Smooth muscle cell (in vitro differentiated cells): Measurements from ENCODE around the gene EPB41L4B. TPM values are rescaled to one million over a fixed set of nuclear protein-coding genes. Genes with fewer than 3 reads are reported as not detected.

ENCODE experiments used
- DNase-seq: peaks from one replicate; lab custom pipeline; 2025; ENCODE audit not compliant: unreplicated experiment; lab: John Stamatoyannopoulos, UW
- H2AFZ ChIP-seq: fragments of 200-600 bp; sonication (generic); 2 replicates; pipeline ENCODE4 v1.6.0; 2016; ENCODE audit warnings: antibody characterized with exemption, low read depth, mild to moderate bottlenecking
- H3F3A ChIP-seq: fragments of 200-600 bp; sonication (generic); 2 replicates; pipeline ENCODE4 v1.6.0; 2017; ENCODE audit warnings: antibody characterized with exemption, low read depth
- H3K27ac ChIP-seq: fragments of 200-600 bp; sonication (generic); 2 replicates; pipeline ENCODE4 v1.5.1; 2016; ENCODE audit warnings: low read depth, mild to moderate bottlenecking
- H3K27me3 ChIP-seq: fragments of 200-600 bp; sonication (generic); 2 replicates; pipeline ENCODE4 v1.6.1; 2016; ENCODE audit warnings: low read depth, mild to moderate bottlenecking
- H3K36me3 ChIP-seq: fragments of 200-600 bp; sonication (generic); 2 replicates; pipeline ENCODE4 v1.5.1; 2016; ENCODE audit warnings: low read depth
- H3K4me1 ChIP-seq: fragments of 200-600 bp; sonication (generic); 2 replicates; pipeline ENCODE4 v1.5.1; 2016; ENCODE audit warnings: low read depth
- H3K4me2 ChIP-seq: fragments of 200-600 bp; sonication (generic); 2 replicates; pipeline ENCODE4 v1.6.0; 2016; ENCODE audit warnings: mild to moderate bottlenecking
- H3K4me3 ChIP-seq: fragments of 200-600 bp; sonication (generic); 2 replicates; pipeline ENCODE4 v1.5.1; 2016; ENCODE audit warnings: mild to moderate bottlenecking
- H3K79me2 ChIP-seq: fragments of 200-600 bp; sonication (generic); 2 replicates; pipeline ENCODE4 v1.6.0; 2016; ENCODE audit warnings: low read depth, mild to moderate bottlenecking
- H3K9ac ChIP-seq: fragments of 200-600 bp; sonication (generic); 2 replicates; pipeline ENCODE4 v1.6.0; 2016; ENCODE audit warnings: low read depth
- H3K9me3 ChIP-seq: fragments of 200-600 bp; sonication (generic); replicated peaks from 2 replicates; pipeline ENCODE4 v1.5.1; 2016; ENCODE audit warnings: low read depth
- H4K20me1 ChIP-seq: fragments of 200-600 bp; sonication (generic); 2 replicates; pipeline ENCODE4 v1.6.0; 2016; ENCODE audit warnings: low read depth
- WGBS: methylation state at CpG from one replicate; pipeline ENCODE4 v1.1.7; 2016; ENCODE audit warnings: low lambda C conversion rate; 5-methylcytosine and 5-hydroxymethylcytosine counted together
- polyA plus RNA-seq: library from polyadenylated mRNA; unstranded; fragments of >200 nt; fragmentation: Nextera tagmentation; extraction: Ambion mirVana; gene quantifications from 2 replicates; pipeline ENCODE4 v1.2.1, GENCODE V29; 2016
- total RNA-seq: library from RNA; depleted of rRNA; stranded (reverse); fragments of >200 nt; gene quantifications from 2 replicates; pipeline ENCODE4 v1.2.3, GENCODE V29; 2014
- TF ChIP-seq, protein P1 (sequence below): fragments of 200-600 bp; sonication (generic); IDR thresholded peaks from 2 replicates; pipeline ENCODE4 v1.5.1; 2017; ENCODE audit warnings: borderline replicate concordance, mild to moderate bottlenecking, antibody characterized with exemption; ENCODE audit not compliant: insufficient read depth, poor library complexity, severe bottlenecking

The EPB41L4B gene
- total and polyA plus RNA-seq, 2 experiments from 2014 or later, result 0.74 to 2.5 TPM

DNA sequence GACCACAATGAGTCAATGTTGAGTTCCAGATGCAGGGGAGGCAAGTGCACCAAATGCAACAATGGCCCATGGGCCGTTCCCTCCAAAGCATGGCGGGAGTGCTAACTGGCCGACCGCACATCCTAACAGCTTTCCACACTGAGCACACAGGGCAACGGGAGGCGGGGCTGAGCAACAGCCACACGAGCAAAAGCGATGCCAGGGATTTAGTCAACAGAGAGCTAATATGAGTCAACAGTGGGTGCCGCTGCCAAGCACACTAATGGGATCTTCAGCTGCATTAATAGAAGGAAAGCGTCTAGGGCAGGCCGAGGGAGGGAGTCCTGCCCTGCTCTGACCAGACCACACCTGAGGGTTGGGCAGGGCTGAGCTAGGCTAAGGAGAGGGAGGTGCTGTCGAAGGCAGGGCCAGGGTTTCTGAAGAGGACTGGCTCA, 4.6 kb downstream of the EPB41L4B start:
- Histone ChIP-seq H3K9me3 (no peaks in the 10 kb centered on the region), H3K4me3 (no peak overlapping the region), H3K4me2 (no peak overlapping the region), H3K4me1 (peaks cover 11% of the 10 kb centered on the region), H3K36me3 (no peaks in the 10 kb centered on the region), H4K20me1 (peaks cover 3% of the 10 kb centered on the region), H3F3A (no peaks in the 10 kb centered on the region), H3K9ac (no peak overlapping the region), H3K27me3 (peaks cover 50% of the 10 kb centered on the region), H3K27ac (no peak overlapping the region), H2AFZ (no peak overlapping the region), H3K79me2 (no peaks in the 10 kb centered on the region)
- 79% methylated on average over 12 of the region's 12 CpGs for WGBS
- DNase-seq, result no peak
- TF ChIP-seq, protein P1, sequence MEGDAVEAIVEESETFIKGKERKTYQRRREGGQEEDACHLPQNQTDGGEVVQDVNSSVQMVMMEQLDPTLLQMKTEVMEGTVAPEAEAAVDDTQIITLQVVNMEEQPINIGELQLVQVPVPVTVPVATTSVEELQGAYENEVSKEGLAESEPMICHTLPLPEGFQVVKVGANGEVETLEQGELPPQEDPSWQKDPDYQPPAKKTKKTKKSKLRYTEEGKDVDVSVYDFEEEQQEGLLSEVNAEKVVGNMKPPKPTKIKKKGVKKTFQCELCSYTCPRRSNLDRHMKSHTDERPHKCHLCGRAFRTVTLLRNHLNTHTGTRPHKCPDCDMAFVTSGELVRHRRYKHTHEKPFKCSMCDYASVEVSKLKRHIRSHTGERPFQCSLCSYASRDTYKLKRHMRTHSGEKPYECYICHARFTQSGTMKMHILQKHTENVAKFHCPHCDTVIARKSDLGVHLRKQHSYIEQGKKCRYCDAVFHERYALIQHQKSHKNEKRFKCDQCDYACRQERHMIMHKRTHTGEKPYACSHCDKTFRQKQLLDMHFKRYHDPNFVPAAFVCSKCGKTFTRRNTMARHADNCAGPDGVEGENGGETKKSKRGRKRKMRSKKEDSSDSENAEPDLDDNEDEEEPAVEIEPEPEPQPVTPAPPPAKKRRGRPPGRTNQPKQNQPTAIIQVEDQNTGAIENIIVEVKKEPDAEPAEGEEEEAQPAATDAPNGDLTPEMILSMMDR, result no peak

DNA sequence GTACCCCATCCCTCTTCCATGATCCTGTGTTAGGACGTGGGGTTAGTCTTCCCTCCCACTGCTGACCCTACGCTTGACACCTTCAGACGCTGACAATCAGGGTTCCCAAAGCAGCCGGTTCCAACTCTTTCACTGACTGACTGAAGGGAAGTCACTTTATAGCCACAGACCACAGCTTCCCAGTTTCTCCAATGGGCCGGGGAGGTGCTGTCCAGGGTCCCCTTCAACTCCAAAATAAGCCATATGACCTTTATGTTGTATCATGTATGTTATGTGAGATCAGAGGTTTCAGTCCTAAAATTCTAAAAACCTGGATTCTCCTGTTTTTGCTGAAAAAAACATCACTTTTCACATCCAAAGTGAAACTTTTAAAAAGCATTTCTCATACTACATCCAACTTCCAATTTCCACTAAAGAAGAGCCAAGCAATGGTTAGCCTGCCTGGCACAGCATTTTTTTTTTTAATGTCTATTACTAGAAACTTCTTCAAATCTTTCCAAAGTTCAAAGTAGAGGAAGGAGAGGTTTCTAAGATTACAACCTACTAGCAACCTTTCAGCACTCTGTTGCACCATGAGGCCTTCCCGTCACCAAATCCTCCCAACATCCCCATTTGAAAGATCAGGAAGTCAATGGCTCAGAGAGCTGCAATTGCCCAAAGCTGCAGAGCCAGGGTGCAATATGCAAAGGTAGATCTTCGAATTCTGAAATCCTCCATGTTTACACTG, 5.2 kb downstream of the EPB41L4B start:
- Histone ChIP-seq H4K20me1 (peaks cover 3% of the 10 kb centered on the region), H3K79me2 (no peaks in the 10 kb centered on the region), H3K9me3 (no peaks in the 10 kb centered on the region), H3K27ac (no peak overlapping the region), H3K4me1 (peaks cover 11% of the 10 kb centered on the region), H3K27me3 (peaks cover 52% of the 10 kb centered on the region), H3F3A (no peaks in the 10 kb centered on the region), H3K4me2 (no peak overlapping the region), H2AFZ (no peak overlapping the region), H3K36me3 (no peaks in the 10 kb centered on the region), H3K4me3 (no peak overlapping the region), H3K9ac (no peak overlapping the region)
- WGBS, result 83% methylated on average over 7 of the region's 7 CpGs
- TF ChIP-seq, protein P1, result no peak
- DNase-seq, result no peak

DNA sequence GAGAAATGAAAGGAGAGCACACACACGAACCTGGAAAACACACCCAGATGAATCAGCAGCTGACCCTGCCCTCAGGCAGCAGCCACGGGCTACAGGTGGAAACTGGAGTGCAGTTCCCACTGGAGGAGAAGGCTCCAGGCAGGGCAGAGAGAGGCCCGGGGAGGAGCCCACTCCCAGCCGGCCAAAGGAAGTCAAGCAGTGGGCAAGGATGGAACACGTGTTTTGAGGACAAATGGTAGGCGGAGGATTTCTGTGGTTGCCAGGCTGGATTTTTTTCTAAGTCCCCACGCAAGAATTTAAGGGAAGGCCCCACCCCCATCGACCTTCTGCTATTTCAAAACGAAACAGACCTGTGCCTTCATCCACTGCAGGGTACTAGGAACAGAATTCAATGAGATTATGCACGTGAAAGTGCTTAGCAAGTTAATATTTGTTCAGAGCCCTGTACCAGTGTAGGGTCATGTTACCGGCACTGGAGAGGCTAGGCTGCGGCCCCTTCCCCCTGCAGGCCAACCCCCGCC, 6.8 kb downstream of the EPB41L4B start:
- WGBS, result 61% methylated on average over 13 of the region's 13 CpGs
- H3K4me1 ChIP-seq, result peaks cover 7% of the 10 kb centered on the region
- no peaks in the 10 kb centered on the region for H3K36me3 ChIP-seq
- no peaks in the 10 kb centered on the region for H3K9me3 ChIP-seq
- H3F3A ChIP-seq, result no peaks in the 10 kb centered on the region
- no peak overlapping the region for H3K9ac ChIP-seq
- no peak for DNase-seq
- peaks cover 3% of the 10 kb centered on the region for H4K20me1 ChIP-seq
- no peak overlapping the region for H2AFZ ChIP-seq
- no peaks in the 10 kb centered on the region for H3K79me2 ChIP-seq
- H3K4me2 ChIP-seq, result no peak overlapping the region
- TF ChIP-seq, protein P1, result no peak
- no peak overlapping the region for H3K4me3 ChIP-seq
- no peak overlapping the region for H3K27ac ChIP-seq
- peaks cover 42% of the 10 kb centered on the region for H3K27me3 ChIP-seq

DNA sequence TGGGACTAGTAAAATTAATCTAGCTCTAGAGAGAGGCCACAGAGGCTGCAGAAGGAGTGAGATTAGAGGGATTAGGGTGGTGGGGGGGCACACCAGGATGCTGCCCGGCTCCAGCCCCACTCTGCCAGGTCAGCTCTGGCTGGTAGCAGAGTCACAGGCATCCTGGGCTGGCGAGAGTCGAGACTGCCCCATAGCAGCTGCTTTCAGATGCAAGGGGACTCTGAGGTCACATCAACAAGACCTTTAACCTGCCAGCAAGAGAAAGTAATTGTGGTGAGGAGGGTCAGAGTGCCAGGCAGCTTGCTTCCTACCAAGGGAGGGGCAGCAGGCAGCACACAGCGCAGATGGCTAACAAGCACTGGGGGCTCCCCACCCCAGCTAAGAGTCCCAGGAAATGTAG, 7.5 kb downstream of the EPB41L4B start:
- no peak overlapping the region for H3K9ac ChIP-seq
- H4K20me1 ChIP-seq, result peaks cover 3% of the 10 kb centered on the region
- H3K4me2 ChIP-seq, result no peak overlapping the region
- H3K79me2 ChIP-seq, result no peaks in the 10 kb centered on the region
- no peaks in the 10 kb centered on the region for H3K9me3 ChIP-seq
- TF ChIP-seq, protein P1, result no peak
- H2AFZ ChIP-seq, result no peak overlapping the region
- H3K27ac ChIP-seq, result no peak overlapping the region
- 88% methylated on average over 4 of the region's 4 CpGs for WGBS
- no peaks in the 10 kb centered on the region for H3K4me1 ChIP-seq
- DNase-seq, result no peak
- no peak overlapping the region for H3K4me3 ChIP-seq
- no peaks in the 10 kb centered on the region for H3K36me3 ChIP-seq
- H3K27me3 ChIP-seq, result peaks cover 35% of the 10 kb centered on the region
- no peaks in the 10 kb centered on the region for H3F3A ChIP-seq
